Astrocyte (in vitro differentiated cells and primary cell): Measurements from ENCODE around the gene WDHD1. TPM values are rescaled to one million over a fixed set of nuclear protein-coding genes. Genes with fewer than 3 reads are reported as not detected.

Experiments
- DNase-seq: peaks from one replicate; pipeline ENCODE4 v3.0.0-alpha.2; 2010; ENCODE audit warnings: low read depth
- FAIRE-seq: peaks from 2 replicates; lab custom pipeline; 2011; peaks lifted over from hg19 to GRCh38; lab: Jason Lieb, UNC
- H2AFZ ChIP-seq: 2 replicates; pipeline ENCODE4 v1.6.0; 2012; ENCODE audit warnings: low read depth, low read length, inconsistent platforms
- H3K27ac ChIP-seq: 2 replicates; pipeline ENCODE4 v1.5.1; 2011; ENCODE audit warnings: low read depth, low read length, inconsistent platforms
- H3K27me3 ChIP-seq: 2 replicates; pipeline ENCODE4 v1.6.0; 2011; ENCODE audit warnings: low read length, inconsistent platforms; ENCODE audit not compliant: insufficient read depth
- H3K36me3 ChIP-seq: 2 replicates; pipeline ENCODE4 v1.5.1; 2011; ENCODE audit warnings: low read length, inconsistent platforms; ENCODE audit not compliant: insufficient read depth
- H3K4me1 ChIP-seq: 2 replicates; pipeline ENCODE4 v1.5.1; 2011; ENCODE audit warnings: low read length, inconsistent platforms; ENCODE audit not compliant: insufficient read depth
- H3K4me2 ChIP-seq: 2 replicates; pipeline ENCODE4 v1.6.0; 2012; ENCODE audit warnings: low read length, inconsistent platforms
- H3K4me3 ChIP-seq: 2 replicates; pipeline ENCODE4 v1.5.1; 2011; ENCODE audit warnings: low read depth, mild to moderate bottlenecking, low read length, inconsistent platforms; ENCODE audit not compliant: insufficient read depth
- H3K79me2 ChIP-seq: 2 replicates; pipeline ENCODE4 v1.6.0; 2012; ENCODE audit warnings: mild to moderate bottlenecking, low read length, inconsistent platforms; ENCODE audit not compliant: insufficient read depth
- H3K9ac ChIP-seq: 2 replicates; pipeline ENCODE4 v1.6.0; 2012; ENCODE audit warnings: mild to moderate bottlenecking, low read length, inconsistent platforms
- H3K9me3 ChIP-seq: 2 replicates; pipeline ENCODE4 v1.5.1; 2012; ENCODE audit warnings: low read depth, mild to moderate bottlenecking, low read length, inconsistent platforms; ENCODE audit not compliant: insufficient read depth
- H4K20me1 ChIP-seq: 2 replicates; pipeline ENCODE4 v1.6.0; 2012; ENCODE audit warnings: low read length, inconsistent platforms; ENCODE audit not compliant: insufficient read depth
- H3K27ac Mint-ChIP-seq: one replicate; pipeline ENCODE4 v1.8.0; 2021; ENCODE audit warnings: mild to moderate bottlenecking, mixed read lengths; ENCODE audit not compliant: unreplicated experiment
- H3K27me3 Mint-ChIP-seq: one replicate; pipeline ENCODE4 v1.8.0; 2021; ENCODE audit warnings: low read depth, mixed read lengths; ENCODE audit not compliant: unreplicated experiment
- H3K36me3 Mint-ChIP-seq: one replicate; pipeline ENCODE4 v1.8.0; 2021; ENCODE audit warnings: low read depth, mixed read lengths; ENCODE audit not compliant: unreplicated experiment
- H3K4me1 Mint-ChIP-seq: one replicate; pipeline ENCODE4 v1.8.0; 2021; ENCODE audit warnings: low read depth, mixed read lengths; ENCODE audit not compliant: unreplicated experiment
- H3K4me3 Mint-ChIP-seq: one replicate; pipeline ENCODE4 v1.8.0; 2021; ENCODE audit warnings: mild to moderate bottlenecking, moderate library complexity, mixed read lengths; ENCODE audit not compliant: unreplicated experiment
- H3K9me3 Mint-ChIP-seq: one replicate; pipeline ENCODE4 v1.8.0; 2021; ENCODE audit warnings: mild to moderate bottlenecking, mixed read lengths; ENCODE audit not compliant: unreplicated experiment
- CTCF ChIP-seq: IDR thresholded peaks from 2 replicates; pipeline ENCODE4 v1.5.1; 2011; ENCODE audit warnings: low read depth, mild to moderate bottlenecking, inconsistent platforms, low read length, moderate library complexity; ENCODE audit not compliant: insufficient read depth
- EZH2 ChIP-seq: IDR thresholded peaks from 2 replicates; pipeline ENCODE4 v1.6.1; 2012; ENCODE audit warnings: mild to moderate bottlenecking, low read length, inconsistent platforms; ENCODE audit not compliant: insufficient read depth
- total RNA-seq: library from RNA; stranded (reverse); gene quantifications from 2 replicates; pipeline ENCODE4 v1.2.1, GENCODE V29; 2021

WDHD1 gene
- total RNA-seq, 1 donor from 2014 or later, result 9.3 TPM

GRCh38 chr14:55054098-55054497 lies 27.2 kb upstream of the WDHD1 start:
- DNase-seq (no peak), FAIRE-seq (no peak)
- Histone ChIP-seq H3K4me3 (no peak overlapping the region), H3K4me2 (peak overlapping the region; percentile 89), H4K20me1 (peaks cover 51% of the 10 kb centered on the region), H3K36me3 (peaks cover 18% of the 10 kb centered on the region), H3K9me3 (no peaks in the 10 kb centered on the region), H3K4me1 (peaks cover 17% of the 10 kb centered on the region), H3K79me2 (peaks cover 76% of the 10 kb centered on the region), H3K27ac (no peak overlapping the region), H3K9ac (no peak overlapping the region), H2AFZ (no peak overlapping the region), H3K27me3 (no peaks in the 10 kb centered on the region)
- Mint-ChIP-seq H3K4me1 (peaks cover 16% of the 10 kb centered on the region), H3K27ac (no peak overlapping the region), H3K4me3 (peak overlapping the region; percentile 28), H3K36me3 (peaks cover 6% of the 10 kb centered on the region), H3K27me3 (no peaks in the 10 kb centered on the region), H3K9me3 (no peaks in the 10 kb centered on the region)
- no peak for TF ChIP-seq EZH2
- TF ChIP-seq CTCF, result no peak

GRCh38 chr14:55053500-55053899 lies 26.6 kb upstream of the WDHD1 start:
- Mint-ChIP-seq H3K4me3 (peak overlapping the region; percentile 94), H3K27ac (peak overlapping the region; percentile 98), H3K4me1 (peaks cover 16% of the 10 kb centered on the region), H3K27me3 (no peaks in the 10 kb centered on the region), H3K36me3 (peaks cover 6% of the 10 kb centered on the region), H3K9me3 (no peaks in the 10 kb centered on the region)
- H3K79me2 ChIP-seq, result peaks cover 70% of the 10 kb centered on the region
- H3K4me3 ChIP-seq, result peak overlapping the region; percentile 81
- H3K9ac ChIP-seq, result peak overlapping the region; percentile 100
- peaks cover 17% of the 10 kb centered on the region for H3K36me3 ChIP-seq
- FAIRE-seq (no peak), DNase-seq (no peak)
- peak overlapping the region; percentile 89 for H3K4me2 ChIP-seq
- H3K27ac ChIP-seq, result peak overlapping the region; percentile 100
- TF ChIP-seq EZH2 (no peak), CTCF (no peak)
- H3K27me3 ChIP-seq, result no peaks in the 10 kb centered on the region
- H2AFZ ChIP-seq, result no peak overlapping the region
- H3K9me3 ChIP-seq, result no peaks in the 10 kb centered on the region
- H3K4me1 ChIP-seq, result peaks cover 17% of the 10 kb centered on the region
- H4K20me1 ChIP-seq, result peaks cover 49% of the 10 kb centered on the region

DNA sequence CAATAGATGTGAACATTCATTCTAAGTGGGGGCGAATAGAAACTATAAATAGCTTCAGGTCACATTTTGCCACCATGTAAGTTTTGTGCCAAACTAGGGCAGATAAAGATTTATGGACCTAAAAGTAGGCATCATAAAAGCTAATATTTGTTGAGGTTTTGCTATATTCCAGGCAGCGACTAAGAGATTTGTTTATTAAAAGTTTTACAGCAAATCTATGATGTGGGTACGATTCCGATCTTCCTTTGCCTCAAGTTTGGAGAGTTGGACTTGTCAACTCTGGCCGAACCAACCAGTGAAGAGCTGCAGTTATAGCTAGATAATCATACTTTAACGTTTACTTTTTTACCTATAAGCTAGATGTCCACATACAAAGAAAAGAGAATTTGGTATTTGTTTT lies 26.1 kb upstream of the WDHD1 start:
- peak overlapping the region; percentile 98 for H3K27ac Mint-ChIP-seq
- H3K36me3 Mint-ChIP-seq, result peaks cover 6% of the 10 kb centered on the region
- no peaks in the 10 kb centered on the region for H3K27me3 Mint-ChIP-seq
- no peaks in the 10 kb centered on the region for H3K27me3 ChIP-seq
- peaks cover 44% of the 10 kb centered on the region for H4K20me1 ChIP-seq
- peaks cover 16% of the 10 kb centered on the region for H3K4me1 Mint-ChIP-seq
- H3K4me1 ChIP-seq, result peaks cover 17% of the 10 kb centered on the region
- DNase-seq, result no peak
- no peaks in the 10 kb centered on the region for H3K9me3 ChIP-seq
- H3K36me3 ChIP-seq, result peaks cover 16% of the 10 kb centered on the region
- H3K4me3 ChIP-seq, result peak overlapping the region; percentile 81
- peak overlapping the region; percentile 89 for H3K4me2 ChIP-seq
- H3K9me3 Mint-ChIP-seq, result no peaks in the 10 kb centered on the region
- peak overlapping the region; percentile 100 for H3K27ac ChIP-seq
- H3K4me3 Mint-ChIP-seq, result peak overlapping the region; percentile 94
- H2AFZ ChIP-seq, result no peak overlapping the region
- TF ChIP-seq EZH2 (no peak), CTCF (no peak)
- peaks cover 65% of the 10 kb centered on the region for H3K79me2 ChIP-seq
- peak overlapping the region; percentile 100 for H3K9ac ChIP-seq
- FAIRE-seq, result no peak
